ENCODE measurements around the gene UNC45A.

Gene UNC45A

DNA sequence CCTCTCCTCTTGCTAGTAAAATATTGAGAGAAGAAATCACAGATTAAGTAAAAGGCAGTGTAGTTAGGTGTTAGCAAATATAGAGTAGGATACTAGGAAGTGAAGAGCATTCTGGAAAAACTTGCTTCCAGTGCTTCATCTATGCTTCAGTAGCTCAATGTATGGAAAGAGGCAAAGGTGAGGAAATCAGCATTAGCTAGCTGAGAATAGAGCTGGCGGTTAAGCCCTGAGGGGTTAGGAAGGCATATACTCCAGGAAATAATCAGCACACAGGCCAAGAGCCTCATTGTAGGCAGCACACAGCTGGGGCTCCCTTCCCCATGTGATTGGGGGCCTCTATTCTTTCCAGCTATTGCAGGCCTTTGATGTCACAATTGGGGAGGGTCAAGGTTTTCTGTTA lies 33.3 kb downstream of the UNC45A start:
- FAIRE-seq, result no peak

DNA sequence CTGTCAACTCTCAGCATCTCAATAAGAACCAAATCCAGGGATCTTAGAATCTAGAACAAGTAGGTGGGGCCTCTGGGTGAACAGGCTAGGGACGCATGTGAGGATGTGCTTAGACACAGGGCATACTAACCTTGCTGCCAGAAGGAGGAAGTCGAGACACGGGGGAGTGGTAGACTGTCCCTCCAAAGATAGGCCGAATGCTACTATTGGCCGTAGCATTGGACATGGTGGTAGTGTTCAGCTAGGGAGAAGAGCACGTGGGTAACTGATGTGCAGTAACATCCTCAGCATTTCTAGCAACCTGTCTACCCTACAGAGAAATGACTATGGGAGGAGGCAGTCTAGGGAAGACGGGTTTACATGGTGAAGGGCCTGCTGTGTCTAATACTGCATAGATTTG lies 35.2 kb downstream of the UNC45A start:
- FAIRE-seq, result no peak

DNA sequence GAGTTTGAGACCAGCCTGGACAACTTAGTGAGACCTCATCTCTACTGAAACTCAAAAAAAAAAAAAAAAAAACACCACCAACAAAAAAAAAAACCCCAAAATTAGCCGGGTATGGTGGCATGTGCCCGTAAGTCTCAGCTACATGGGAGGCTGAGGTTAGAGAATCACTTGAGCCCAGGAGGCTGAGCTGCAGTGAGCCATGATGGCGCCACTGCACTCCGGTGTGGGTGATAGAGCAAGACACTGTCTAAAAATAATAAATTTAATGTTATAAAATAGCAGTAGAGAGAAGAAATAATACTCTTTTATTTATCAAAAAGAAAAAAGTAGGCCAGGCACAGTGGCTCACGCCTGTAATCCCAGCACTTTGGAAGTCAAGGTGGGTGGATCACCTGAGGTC lies 37.0 kb downstream of the UNC45A start:
- no peak for FAIRE-seq

DNA sequence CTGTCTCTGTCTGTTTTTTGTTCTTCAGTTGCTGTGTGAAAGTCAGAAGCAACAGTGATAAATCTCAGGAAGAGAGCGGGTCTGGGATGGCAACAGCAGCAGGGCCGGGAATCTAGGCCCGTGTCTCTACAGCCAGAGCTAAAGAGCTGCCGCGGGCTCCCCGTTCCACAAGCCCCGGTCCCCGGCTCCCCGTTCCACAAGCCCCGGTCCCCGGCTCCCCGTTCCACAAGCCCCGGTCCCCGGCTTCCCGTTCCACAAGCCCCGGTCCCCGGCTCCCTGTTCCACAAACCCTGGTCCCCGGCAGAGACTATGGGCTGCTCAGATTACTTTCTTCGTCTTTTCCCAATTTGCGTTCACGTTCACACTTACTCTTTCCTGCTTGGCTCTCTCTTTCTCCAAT lies 39.1 kb downstream of the UNC45A start:
- no peak for FAIRE-seq

DNA sequence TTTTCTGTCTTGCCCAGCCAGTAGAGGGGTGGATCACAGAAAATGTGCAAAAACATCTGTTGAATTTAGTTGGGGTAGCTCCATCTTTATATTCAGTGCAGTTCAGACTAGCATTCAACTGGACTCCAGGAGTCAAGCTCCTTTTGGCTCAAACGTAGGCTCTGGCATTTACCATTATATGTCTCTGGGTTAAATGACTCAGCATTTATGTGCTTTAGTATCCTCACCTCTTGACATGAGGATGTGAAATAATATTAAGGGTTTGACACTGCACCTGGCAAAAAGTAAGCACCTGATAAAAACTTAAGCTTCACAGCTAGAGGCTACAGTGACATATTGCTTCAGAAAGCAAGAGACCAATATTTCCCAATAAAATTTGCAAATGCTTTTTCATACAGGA lies 44.5 kb downstream of the UNC45A start:
- no peak for FAIRE-seq

DNA sequence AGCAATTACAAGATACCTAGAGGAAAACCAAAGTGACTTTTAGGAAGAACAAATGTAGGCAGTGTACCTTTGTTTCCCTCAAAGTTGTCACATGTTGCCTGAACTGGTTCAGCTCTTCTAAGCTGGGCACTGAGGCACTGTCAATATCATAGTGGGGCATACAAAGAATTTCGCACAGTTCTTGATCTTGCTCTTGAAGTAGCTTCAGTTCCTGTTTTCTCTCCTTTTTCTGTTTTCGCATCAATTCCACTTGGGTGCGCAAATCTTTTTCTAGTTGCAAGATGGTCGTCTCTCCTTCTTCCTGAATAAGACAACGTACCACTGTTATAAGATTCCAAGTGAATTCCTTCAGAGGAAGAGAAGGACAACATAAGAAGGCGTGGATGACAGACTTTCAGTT lies 46.6 kb downstream of the UNC45A start:
- FAIRE-seq, result no peak

DNA sequence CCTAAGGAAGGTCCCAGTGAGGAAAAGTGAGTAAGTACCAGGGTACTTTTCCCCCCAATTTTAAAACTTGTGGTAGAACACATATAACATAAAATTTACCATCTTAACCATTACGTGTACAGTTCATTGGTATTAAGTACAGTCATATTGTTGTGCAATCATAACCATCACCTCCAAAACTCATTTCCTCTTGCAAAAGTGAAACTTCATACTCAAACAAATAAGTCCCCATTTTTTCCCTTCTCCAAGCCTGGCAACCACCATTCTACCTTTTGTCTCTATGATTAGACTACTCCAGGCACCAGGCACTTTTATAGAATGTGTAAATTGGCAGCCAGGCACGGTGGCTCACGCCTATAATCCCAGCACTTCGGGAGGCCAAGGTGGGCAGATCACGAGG lies 47.0 kb downstream of the UNC45A start:
- no peak for FAIRE-seq

DNA sequence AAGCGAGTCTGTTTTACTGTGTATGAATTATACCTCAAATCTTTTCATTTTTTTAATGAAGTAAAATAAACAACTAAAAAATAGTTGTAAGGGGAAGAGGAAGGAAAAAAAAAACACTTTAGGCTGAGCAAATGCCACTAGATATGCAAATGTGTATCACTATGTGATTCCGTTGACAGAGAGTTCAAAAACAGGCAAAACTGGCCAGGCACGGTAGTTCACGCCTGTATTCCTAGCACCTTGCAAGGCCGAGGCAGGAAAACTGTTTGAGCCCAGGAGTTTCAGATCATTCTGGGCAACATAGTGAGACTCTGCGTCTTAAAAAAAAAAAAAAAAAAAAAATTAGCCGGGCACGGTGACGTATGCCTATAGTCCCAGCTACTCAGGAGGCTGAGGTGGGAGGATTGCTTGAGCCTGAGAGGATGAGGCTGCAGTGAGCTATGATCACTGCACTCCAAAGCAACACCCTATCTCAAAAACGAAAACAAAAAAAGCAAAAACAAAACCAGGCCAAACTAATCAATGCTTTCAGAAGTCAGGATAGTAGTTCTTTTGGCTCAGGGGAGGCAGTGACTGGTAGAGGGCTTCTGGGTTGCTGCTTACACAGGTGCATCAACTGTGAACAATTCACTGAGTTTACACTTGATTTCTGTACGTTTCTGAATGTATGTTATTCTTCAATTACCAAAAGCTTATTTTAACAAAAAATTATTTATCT lies 51.9 kb downstream of the UNC45A start:
- no peak for FAIRE-seq

DNA sequence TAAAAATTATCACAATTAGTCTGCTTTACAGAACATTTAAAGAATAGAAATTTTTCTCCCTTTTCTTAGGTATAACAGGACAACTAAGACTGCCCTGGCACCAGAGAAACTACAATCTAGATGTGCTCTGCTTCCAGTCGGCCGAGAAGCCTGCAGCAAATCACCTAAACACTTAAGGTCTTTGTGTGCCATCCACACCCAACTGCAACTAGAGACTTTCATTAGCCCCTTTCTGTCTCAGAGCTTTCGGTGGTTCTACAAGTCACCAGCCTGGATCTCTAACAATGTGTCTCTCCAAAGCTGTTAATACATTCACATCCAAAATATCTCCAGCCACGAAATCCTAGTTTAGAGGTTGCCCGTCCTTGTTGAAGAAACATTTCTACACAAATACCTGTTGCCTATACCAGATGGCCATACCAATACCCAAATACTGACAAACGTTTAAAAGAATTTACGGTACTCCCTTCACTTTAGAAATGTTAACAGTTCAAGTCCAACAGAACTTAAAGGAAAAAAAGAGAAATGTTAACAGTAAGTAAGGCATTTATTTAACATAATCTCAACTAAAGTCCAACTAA lies 52.6 kb downstream of the UNC45A start:
- FAIRE-seq, result no peak

DNA sequence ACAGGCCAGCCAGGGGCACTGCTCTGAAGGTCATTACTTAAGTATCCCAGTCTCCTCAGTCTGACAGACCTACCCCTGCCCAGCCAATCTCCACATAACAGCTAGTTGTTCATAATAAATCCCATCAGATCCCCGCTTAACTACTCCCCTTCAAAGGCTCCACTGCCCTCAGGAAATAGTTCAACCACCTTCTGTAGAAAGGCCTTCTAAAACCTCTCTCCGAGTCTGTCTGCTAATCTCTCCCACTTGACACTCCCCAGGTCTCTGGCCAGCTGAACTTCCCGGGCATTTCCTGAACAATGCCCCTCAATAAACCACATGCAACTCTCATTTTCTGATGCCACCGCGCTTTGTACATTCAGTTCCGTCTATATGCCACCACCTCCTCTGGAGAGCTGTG lies 53.2 kb downstream of the UNC45A start:
- FAIRE-seq, result no peak

DNA sequence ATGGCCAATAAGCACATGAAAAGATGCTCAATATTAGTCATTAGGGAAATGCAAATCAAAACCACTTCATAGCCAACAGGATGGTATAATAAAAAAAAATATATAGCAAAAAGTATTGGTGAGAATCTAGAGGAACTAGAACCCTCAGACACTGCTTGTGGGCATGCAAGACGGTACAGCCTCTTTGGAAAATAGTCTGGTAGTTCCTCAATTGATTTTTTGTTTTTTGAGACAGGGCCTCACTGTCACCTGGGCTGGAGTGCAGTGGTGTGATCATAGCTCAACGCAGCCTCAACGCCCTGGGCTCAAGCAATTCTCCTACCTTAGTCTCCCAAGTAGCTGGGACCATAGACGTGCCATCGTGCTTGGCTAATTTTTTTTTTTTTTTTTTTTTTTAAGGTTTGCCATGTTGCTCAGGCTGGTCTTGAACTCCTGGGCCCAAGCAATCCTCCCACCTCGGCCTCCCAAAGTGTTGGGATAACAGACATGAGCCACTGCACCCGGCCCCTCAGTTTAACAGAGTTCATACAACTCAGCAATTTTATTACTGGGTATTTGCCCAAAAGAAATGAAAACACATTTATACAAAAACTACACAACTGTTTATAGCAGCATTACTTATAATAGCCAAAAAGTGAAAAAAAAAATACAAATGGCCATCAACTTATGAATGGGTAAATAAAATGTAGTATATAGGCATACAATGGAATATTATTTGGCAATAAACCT lies 54.1 kb downstream of the UNC45A start:
- FAIRE-seq, result no peak

DNA sequence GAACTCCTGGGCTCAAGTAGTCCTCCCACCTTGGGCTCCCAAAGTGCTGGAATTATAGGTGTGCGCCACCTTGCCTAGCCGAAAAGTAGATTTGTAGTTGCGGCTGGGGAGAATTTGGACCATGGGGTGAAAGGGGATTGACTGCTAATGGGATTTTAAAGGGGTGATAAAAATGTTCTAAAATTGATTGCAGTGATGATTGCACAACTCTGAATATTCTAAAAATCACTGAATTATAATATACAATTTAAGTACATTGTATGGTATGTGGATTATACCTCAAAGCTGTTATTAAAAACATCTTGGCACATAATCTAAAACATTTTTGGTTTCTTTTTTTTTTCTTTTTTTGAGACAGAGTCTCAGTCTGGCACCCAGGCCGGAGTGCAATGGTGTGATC lies 55.4 kb downstream of the UNC45A start:
- FAIRE-seq, result no peak

DNA sequence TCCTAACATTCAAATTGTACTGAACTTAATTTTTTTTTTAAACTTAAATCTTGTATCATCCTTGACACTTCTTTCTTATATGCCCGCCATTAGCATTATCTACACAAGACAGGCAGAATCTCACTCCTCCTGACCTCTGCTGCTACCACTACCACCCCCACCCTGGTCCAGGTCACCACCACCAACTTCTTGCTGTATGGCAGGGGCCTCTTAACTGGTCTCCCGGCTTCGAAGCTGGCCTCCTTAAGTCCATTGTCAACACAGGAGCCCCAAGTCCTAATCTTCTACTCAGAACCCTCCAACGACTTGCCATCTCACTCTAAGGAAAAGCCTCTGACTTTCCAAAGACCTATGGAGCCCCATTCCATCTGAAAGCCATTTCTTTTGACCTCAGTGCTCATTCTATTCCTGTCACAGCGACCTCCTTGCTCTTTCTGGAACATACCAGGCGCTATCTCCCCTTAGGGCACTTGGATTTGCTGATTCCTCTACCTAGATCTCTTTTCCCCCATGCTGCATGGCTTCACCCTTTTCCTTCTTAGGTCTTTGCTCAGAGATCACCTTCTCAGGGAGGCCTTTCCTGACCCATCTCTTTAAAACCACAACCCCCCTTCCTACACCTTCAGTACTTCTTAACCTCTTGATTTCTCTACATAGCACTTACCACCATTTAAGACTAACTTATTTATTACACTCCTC lies 56.7 kb downstream of the UNC45A start:
- no peak for FAIRE-seq

DNA sequence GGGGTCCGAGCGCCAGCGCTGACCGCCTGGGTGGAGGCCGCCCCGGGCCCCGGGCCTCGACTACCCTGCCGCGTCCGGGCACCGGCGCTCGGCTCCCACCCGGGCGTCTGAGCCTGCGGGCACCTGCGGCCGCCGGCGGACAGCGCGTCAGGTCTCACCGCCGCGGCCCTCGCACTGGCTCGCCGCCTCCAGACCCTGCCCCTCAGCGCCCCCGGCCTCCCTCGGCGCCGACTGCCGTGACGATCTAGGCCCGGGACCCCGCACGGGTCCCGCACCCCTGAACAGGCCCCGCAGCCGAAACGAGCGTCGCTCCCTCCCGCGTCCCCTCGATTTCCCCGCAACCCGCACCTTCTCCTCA lies 59.0 kb downstream of the UNC45A start:
- no peak for FAIRE-seq

DNA sequence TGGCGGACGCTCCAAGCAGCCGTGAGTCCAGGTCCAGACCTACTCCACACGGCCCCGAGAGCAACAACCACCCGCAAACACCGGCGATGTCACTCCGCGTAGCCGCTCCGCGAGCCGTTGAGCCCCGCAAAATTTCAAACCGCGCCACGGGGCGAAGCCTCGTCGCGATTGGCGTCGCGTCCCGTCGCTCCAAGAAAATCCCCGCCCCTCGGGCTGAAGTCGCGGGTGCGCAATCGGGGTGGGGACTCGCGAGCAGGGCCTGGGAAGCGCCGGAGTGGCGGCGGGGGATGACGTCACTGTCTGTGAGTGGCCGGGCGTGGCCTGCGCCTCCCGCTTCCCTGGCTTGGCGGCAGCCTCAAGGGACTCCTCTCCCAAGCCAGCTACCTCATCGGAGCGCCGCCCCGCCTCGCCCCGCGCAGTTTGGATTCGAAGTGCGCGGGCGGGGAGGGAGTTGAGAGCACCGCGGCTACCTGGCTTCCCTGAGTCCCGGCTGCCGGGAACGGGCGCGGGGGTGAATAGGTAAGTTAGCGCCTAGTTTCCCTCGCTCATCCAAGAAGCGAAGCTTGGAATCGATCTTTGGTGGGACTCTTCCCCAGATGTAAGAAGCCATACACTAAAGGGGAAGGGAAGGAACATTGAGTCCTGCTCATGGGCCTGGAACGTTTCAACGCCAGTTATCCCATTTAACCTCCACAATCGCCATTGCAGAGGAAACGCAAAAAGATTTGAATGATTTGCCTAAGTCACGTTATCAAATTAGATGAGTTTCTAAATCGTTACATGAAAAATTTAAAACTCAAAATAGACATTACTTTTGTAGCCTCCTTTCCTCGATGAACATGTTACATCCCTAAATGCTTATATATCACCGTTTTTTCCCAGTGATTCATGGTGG lies 59.6 kb downstream of the UNC45A start, which contains the start of gene PRC1:
Gene PRC1 (minus strand): TSS at position 119 of the 895 bp plus-strand sequence. CDS start 118 bp downstream, at position 1.
- FAIRE-seq, result peak; percentile 91

DNA sequence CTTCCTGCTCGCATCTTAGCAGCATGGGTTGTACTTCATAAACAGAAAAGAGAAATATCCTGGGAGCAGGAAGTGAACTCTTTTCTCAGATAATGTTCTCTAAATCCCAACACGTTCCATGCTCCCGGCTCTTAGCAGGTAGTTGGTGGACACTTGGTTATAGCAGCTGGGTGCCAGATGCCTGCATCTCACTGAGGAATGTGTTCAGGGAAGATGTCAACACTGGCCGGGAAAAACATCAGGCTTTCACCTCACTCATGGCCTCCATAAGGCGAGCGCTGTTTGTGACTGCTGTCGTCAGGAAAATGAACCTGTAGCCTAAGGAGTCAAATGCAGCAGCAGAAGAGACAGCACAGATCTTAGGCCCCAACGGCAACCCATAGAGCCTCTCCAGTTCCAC lies 63.7 kb downstream of the UNC45A start:
- no peak for FAIRE-seq

DNA sequence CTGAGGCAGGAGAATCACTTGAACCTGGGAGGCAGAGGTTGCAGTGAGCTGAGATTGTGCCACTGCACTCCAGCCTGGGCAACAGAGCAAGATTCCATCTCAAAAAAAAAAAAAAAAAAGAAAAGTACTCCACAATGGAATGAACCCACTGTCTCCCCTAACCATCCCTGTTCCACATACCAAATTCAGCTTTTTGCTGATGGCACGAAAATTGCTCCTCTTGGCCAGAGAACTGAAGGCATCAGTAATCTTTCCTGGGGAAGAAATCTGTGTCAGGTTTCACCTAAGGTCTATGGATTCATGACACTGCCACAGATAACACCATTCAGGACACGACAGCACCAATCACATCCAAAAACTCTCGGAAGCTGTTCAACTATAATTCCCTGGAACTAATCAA lies 66.1 kb downstream of the UNC45A start:
- no peak for FAIRE-seq

Measured in endometrium (tissue), 2 donors.